ENCODE results near the gene APOBEC3C.
"Not testable (repeated sequence)": the region's sequence is repeated elsewhere in the genome, so short reads cannot be mapped to it uniquely, and the experiment has no call there.

Gene APOBEC3C

DNA sequence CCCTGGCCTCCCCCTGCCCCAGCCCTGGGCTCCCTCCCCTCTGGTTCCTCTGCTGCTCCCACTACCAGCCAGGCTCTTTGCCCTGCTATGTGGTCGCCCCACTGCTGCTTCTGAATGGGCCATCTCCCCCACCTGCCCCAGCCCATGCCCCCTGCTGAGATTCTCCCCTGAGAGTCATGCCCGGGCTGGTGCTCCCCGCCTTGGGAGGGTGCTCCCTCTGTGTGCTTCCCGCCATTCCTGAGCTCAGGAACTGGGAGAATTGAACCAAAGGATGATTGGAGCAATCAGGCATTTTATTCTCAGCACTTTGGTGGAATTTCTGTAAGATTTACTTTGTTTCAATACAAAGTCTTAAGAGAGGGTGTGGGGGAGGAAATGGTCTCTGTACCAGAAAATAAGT lies 13.7 kb downstream of the APOBEC3C start:
- Mint-ChIP-seq H3K4me1 (peaks cover 52% of the 10 kb centered on the region), H3K9me3 (no peaks in the 10 kb centered on the region), H3K27me3 (no peaks in the 10 kb centered on the region), H3K27ac (peak overlapping the region; percentile 87 to 88), H3K4me3 (peak overlapping the region in 1 of 2 donors; percentile 53)
- DNase-seq (no peak), ATAC-seq (no peak)

GRCh38 chr22:39028281-39028680 lies 14.2 kb downstream of the APOBEC3C start:
- Mint-ChIP-seq H3K4me1 (peaks cover 51% of the 10 kb centered on the region), H3K4me3 (no peak overlapping the region), H3K27me3 (no peaks in the 10 kb centered on the region), H3K9me3 (no peaks in the 10 kb centered on the region), H3K27ac (no peak overlapping the region)
- no peak for ATAC-seq
- no peak for DNase-seq

- H3K27ac Mint-ChIP-seq, result peak overlapping the region in 1 of 2 donors; percentile 12
- H3K4me1 Mint-ChIP-seq, result peaks cover 41% of the 10 kb centered on the region
- ATAC-seq (no peak), DNase-seq (no peak)
- H3K27me3 Mint-ChIP-seq, result no peaks in the 10 kb centered on the region
- H3K4me3 Mint-ChIP-seq, result no peak overlapping the region
- H3K9me3 Mint-ChIP-seq, result no peaks in the 10 kb centered on the region
Observed at GRCh38 chr22:39029227-39029626, 15.2 kb downstream of the APOBEC3C start.

DNA sequence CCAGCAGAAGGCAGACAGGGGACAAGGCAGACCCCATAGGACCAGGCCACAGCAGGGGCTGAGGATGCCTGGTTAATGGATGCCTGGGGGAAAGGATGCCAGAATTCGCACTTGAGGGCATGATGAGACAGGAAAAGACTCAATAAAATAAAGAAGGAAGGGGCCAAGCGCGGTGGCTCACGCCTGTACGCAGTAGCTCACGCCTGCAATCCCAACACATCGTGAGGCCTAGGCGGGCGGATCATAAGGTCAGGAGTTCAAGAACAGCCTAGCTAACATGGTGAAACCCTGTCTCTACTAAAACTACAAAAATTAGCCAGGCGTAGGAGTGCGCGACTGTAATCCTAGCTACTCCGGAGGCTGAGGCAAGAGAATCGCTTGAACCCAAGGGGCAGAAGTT lies 16.6 kb downstream of the APOBEC3C start:
- Mint-ChIP-seq H3K9me3 (no peaks in the 10 kb centered on the region), H3K27ac (no peak overlapping the region), H3K4me3 (no peak overlapping the region), H3K4me1 (peaks cover 27% of the 10 kb centered on the region), H3K27me3 (no peaks in the 10 kb centered on the region)
- ATAC-seq (no peak), DNase-seq (no peak)

DNA sequence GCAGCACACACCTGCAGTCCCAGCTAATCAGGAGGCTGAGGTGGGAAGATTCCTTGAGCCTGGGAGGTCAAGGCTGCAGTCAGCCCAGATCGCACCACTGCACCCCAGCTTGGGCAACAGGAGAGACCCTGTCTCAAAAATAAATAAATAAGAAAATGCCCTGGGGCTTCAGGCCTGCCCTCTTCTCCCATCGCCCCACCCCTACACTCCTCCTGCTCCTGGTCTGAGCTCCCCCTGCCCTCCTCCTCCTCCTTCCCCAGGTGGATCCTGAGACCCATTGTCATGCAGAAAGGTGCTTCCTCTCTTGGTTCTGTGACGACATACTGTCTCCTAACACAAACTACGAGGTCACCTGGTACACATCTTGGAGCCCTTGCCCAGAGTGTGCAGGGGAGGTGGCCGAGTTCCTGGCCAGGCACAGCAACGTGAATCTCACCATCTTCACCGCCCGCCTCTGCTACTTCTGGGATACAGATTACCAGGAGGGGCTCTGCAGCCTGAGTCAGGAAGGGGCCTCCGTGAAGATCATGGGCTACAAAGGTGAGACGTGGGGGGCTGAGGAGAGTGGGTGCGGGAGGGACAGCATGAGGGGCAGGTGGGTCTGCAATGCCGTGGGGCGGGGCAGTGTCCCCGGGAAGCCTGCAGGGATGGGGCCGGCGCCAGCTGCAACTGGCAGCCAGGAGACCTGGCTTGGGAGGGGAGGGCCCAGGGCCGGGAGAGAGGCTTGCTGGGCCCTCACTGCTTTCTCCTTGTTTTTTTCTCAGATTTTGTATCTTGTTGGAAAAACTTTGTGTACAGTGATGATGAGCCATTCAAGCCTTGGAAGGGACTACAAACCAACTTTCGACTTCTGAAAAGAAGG lies 17.6 kb downstream of the APOBEC3C start:
- Mint-ChIP-seq H3K27ac (peak overlapping the region in 1 of 2 donors; percentile 90), H3K4me1 (peaks cover 23% of the 10 kb centered on the region)
- H3K9me3 Mint-ChIP-seq, H3K27me3 Mint-ChIP-seq, DNase-seq, H3K4me3 Mint-ChIP-seq, ATAC-seq: not testable (repeated sequence)

DNA sequence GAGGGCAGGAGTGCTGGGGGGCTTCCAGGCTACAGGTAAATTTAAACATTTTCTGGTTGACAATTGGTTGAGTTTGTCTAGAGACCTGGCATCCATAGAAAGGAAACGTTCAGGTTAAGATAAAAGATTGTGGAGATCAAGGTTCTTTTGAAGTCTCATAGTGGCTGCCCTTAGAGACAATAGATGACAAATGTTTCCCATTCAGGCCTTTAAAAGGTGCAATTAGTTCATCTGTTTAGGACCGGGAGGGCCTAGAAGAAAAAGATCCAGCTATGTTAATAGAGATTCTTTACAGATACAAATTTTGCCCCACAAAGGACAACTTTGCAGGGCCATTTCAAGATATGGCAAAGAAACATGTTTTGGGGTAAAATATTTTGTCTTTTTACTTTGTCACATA lies 23.0 kb downstream of the APOBEC3C start:
- not testable (repeated sequence) for DNase-seq, H3K4me3 Mint-ChIP-seq, ATAC-seq, H3K27ac Mint-ChIP-seq, H3K9me3 Mint-ChIP-seq, H3K27me3 Mint-ChIP-seq
- peaks cover 48% of the 10 kb centered on the region for H3K4me1 Mint-ChIP-seq

GRCh38 chr22:39039306-39040126 lies 25.5 kb downstream of the APOBEC3C start:
- peak overlapping the region; percentile 95 to 96 for H3K4me3 Mint-ChIP-seq
- no peaks in the 10 kb centered on the region for H3K27me3 Mint-ChIP-seq
- H3K9me3 Mint-ChIP-seq, result no peaks in the 10 kb centered on the region
- H3K27ac Mint-ChIP-seq, result peak overlapping the region in 1 of 2 donors; percentile 87
- peaks cover 57% of the 10 kb centered on the region for H3K4me1 Mint-ChIP-seq
- no peak for DNase-seq
- ATAC-seq, result no peak

- not testable (repeated sequence) for DNase-seq, H3K27me3 Mint-ChIP-seq, H3K9me3 Mint-ChIP-seq, ATAC-seq
- Mint-ChIP-seq H3K4me3 (peak overlapping the region; percentile 95 to 96), H3K27ac (peak overlapping the region; percentile 42 to 87), H3K4me1 (peaks cover 62% of the 10 kb centered on the region)
Observed at GRCh38 chr22:39040155-39040537, 26.1 kb downstream of the APOBEC3C start.

GRCh38 chr22:39040538-39041296 lies 26.7 kb downstream of the APOBEC3C start, which contains the start of gene APOBEC3F:
APOBEC3F (plus strand) TSS chr22:39040864; CDS start chr22:39040961, 97 bp downstream.
- DNase-seq, result peak; percentile 65 to 86
- Mint-ChIP-seq H3K4me3 (peak within 1 kb of the TSS; percentile 95 to 96), H3K4me1 (peaks cover 67% of the 10 kb centered on the region), H3K27ac (peak within 1 kb of the TSS; percentile 90 to 96)
- ATAC-seq, result peak; percentile 96
- H3K9me3 Mint-ChIP-seq, H3K27me3 Mint-ChIP-seq: not testable (repeated sequence)

GRCh38 chr22:39041908-39042307 lies 27.9 kb downstream of the APOBEC3C start:
- peaks cover 71% of the 10 kb centered on the region for H3K4me1 Mint-ChIP-seq
- no peak for DNase-seq
- H3K9me3 Mint-ChIP-seq, result no peaks in the 10 kb centered on the region
- peak overlapping the region; percentile 95 to 96 for H3K4me3 Mint-ChIP-seq
- no peaks in the 10 kb centered on the region for H3K27me3 Mint-ChIP-seq
- peak overlapping the region; percentile 27 to 90 for H3K27ac Mint-ChIP-seq
- no peak for ATAC-seq

GRCh38 chr22:39043063-39043462 lies 29.0 kb downstream of the APOBEC3C start:
- H3K4me1 Mint-ChIP-seq, result peaks cover 71% of the 10 kb centered on the region
- DNase-seq, H3K4me3 Mint-ChIP-seq, H3K27ac Mint-ChIP-seq, H3K9me3 Mint-ChIP-seq, H3K27me3 Mint-ChIP-seq, ATAC-seq: not testable (repeated sequence)

- Mint-ChIP-seq H3K27ac (peak overlapping the region in 1 of 2 donors; percentile 8), H3K4me1 (peaks cover 50% of the 10 kb centered on the region)
- not testable (repeated sequence) for H3K27me3 Mint-ChIP-seq, H3K9me3 Mint-ChIP-seq, H3K4me3 Mint-ChIP-seq, ATAC-seq, DNase-seq
Observed at GRCh38 chr22:39045136-39045535, 31.1 kb downstream of the APOBEC3C start.

- not testable (repeated sequence) for H3K4me3 Mint-ChIP-seq, H3K9me3 Mint-ChIP-seq, H3K27me3 Mint-ChIP-seq, DNase-seq, H3K27ac Mint-ChIP-seq, ATAC-seq
- peaks cover 30% of the 10 kb centered on the region for H3K4me1 Mint-ChIP-seq
Observed at GRCh38 chr22:39049486-39049885, 35.4 kb downstream of the APOBEC3C start.

- not testable (repeated sequence) for H3K9me3 Mint-ChIP-seq, H3K27me3 Mint-ChIP-seq, H3K4me3 Mint-ChIP-seq, H3K4me1 Mint-ChIP-seq, DNase-seq, ATAC-seq
- peak overlapping the region; percentile 33 to 48 for H3K27ac Mint-ChIP-seq
Observed at GRCh38 chr22:39051844-39052495, 37.9 kb downstream of the APOBEC3C start.

DNA sequence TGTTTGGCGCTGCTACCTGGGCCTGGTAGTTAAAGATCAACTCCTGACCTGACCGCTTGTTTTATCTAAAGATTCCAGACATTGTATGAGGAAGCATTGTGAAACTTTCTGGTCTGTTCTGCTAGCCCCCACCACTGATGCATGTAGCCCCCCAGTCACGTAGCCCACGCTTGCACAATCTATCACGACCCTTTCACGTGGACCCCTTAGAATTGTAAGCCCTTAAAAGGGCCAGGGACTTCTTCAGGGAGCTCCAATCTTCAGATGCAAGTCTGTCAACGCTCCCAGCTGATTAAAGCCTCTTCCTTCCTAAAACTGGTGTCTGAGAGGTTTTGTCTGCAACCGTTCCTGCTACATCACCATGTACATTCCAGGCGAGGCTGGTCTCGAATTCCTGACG lies 41.6 kb downstream of the APOBEC3C start:
- H3K9me3 Mint-ChIP-seq, result no peaks in the 10 kb centered on the region
- DNase-seq (no peak), ATAC-seq (no peak)
- H3K4me3 Mint-ChIP-seq, result no peak overlapping the region
- no peaks in the 10 kb centered on the region for H3K27me3 Mint-ChIP-seq
- no peak overlapping the region for H3K27ac Mint-ChIP-seq
- H3K4me1 Mint-ChIP-seq, result no peaks in the 10 kb centered on the region

Data from stimulated activated naive CD8-positive, alpha-beta T cell treated with anti-CD3 and anti-CD28 coated beads, Interleukin-15, amount 100 ng/mL, for 72 hours (primary cell).